Endothelial cell of umbilical vein (primary cell): ENCODE data around the gene RELL1. TPM values are rescaled to one million over a fixed set of nuclear protein-coding genes. Genes with fewer than 3 reads are reported as not detected.
A peak's percentile ranks its signal among the peaks of the same experiment; 100 is the strongest.

Experiments
- BruUV-seq: library from RNA; stranded (reverse); fragments of 400-500 nt; replicated peaks from 2 replicates; lab custom pipeline; 2021; lab: Mats Ljungman, UMichigan
- CTCF ChIA-PET: fragments of 300-600, 350-600 bp; sonication (Branson Sonifier 250); formaldehyde crosslinking; loops from one replicate; lab custom pipeline; 2021; ENCODE audit warnings: antibody characterized with exemption, inconsistent platforms; lab: Charles Lee
- POLR2A ChIA-PET: fragments of 300-600, 350-600 bp; sonication (Branson Sonifier 250); formaldehyde crosslinking; loops from one replicate; lab custom pipeline; 2021; ENCODE audit warnings: antibody characterized with exemption, inconsistent platforms; lab: Charles Lee
- DNase-seq: peaks from one replicate; pipeline ENCODE4 v3.0.0-alpha.2; 2011; ENCODE audit warnings: low read depth, low spot score
- FAIRE-seq: peaks from 2 replicates; lab custom pipeline; 2011; peaks lifted over from hg19 to GRCh38; lab: Jason Lieb, UNC
- H2AFZ ChIP-seq: 2 replicates; pipeline ENCODE4 v1.6.0; 2012; ENCODE audit warnings: low read depth, low read length, control low read depth, inconsistent platforms
- H3K27ac ChIP-seq: 2 replicates; pipeline ENCODE4 v1.5.1; 2011; ENCODE audit warnings: low read depth, mild to moderate bottlenecking, control low read depth, low read length, moderate library complexity; ENCODE audit not compliant: insufficient read depth
- H3K27me3 ChIP-seq, 2 experiments: 2 replicates each; pipeline versions ENCODE4 v1.6.0 to v1.6.1; 2011; ENCODE audit warnings: low read length in 2 of 2, mixed read lengths in 1 of 2; ENCODE audit not compliant: control insufficient read depth in 2 of 2, insufficient read depth in 2 of 2
- H3K36me3 ChIP-seq, 2 experiments: 2 replicates in 1 of 2; 3 replicates in 1 of 2; pipeline ENCODE4 v1.5.1; 2011; ENCODE audit warnings: low read length in 2 of 2, mild to moderate bottlenecking in 1 of 2, moderate library complexity in 1 of 2; ENCODE audit not compliant: control insufficient read depth in 2 of 2, insufficient read depth in 2 of 2; ENCODE audit errors: extremely low read depth in 1 of 2
- H3K4me1 ChIP-seq: 3 replicates; pipeline ENCODE4 v1.5.1; 2011; ENCODE audit warnings: mild to moderate bottlenecking, low read length; ENCODE audit not compliant: control insufficient read depth, insufficient read depth; ENCODE audit errors: extremely low read depth
- H3K4me2 ChIP-seq: 2 replicates; pipeline ENCODE4 v1.6.1; 2011; ENCODE audit warnings: low read length, control low read depth, mixed read lengths; ENCODE audit not compliant: insufficient read depth
- H3K4me3 ChIP-seq, 3 experiments: fragments of 200-600 bp in 1 of 3; sonication (generic), shearing (Covaris generic) in 1 of 3; replicated peaks in 1 of 3; 2 replicates each; pipeline ENCODE4 v1.5.1; 2011 to 2016; ENCODE audit warnings: control low read depth in 3 of 3, low read length in 3 of 3, mild to moderate bottlenecking in 2 of 3, inconsistent platforms in 1 of 3, low read depth in 1 of 3, moderate library complexity in 1 of 3; ENCODE audit not compliant: insufficient read depth in 1 of 3
- H3K79me2 ChIP-seq: 2 replicates; pipeline ENCODE4 v1.6.0; 2012; ENCODE audit warnings: low read length, inconsistent platforms; ENCODE audit not compliant: control insufficient read depth, insufficient read depth
- H3K9ac ChIP-seq: replicated peaks from 2 replicates; pipeline ENCODE3; 2011; ENCODE audit warnings: low read length, control low read depth; ENCODE audit not compliant: insufficient read depth; ENCODE audit errors: extremely low read depth
- H3K9me1 ChIP-seq: replicated peaks from 3 replicates; pipeline ENCODE4 v1.6.0; 2011; ENCODE audit warnings: mild to moderate bottlenecking, low read length; ENCODE audit not compliant: control insufficient read depth, insufficient read depth; ENCODE audit errors: extremely low read depth
- H3K9me3 ChIP-seq: replicated peaks from 2 replicates; pipeline ENCODE4 v1.5.1; 2012; ENCODE audit warnings: low read length, inconsistent platforms; ENCODE audit not compliant: control insufficient read depth, insufficient read depth
- H4K20me1 ChIP-seq: replicated peaks from 2 replicates; pipeline ENCODE3; 2011; ENCODE audit warnings: mild to moderate bottlenecking, low read length; ENCODE audit not compliant: control insufficient read depth, insufficient read depth; ENCODE audit errors: extremely low read depth
- CTCF ChIP-seq, 2 donors: IDR thresholded peaks; 1 replicate in 1 of 2; 2 replicates in 1 of 2; pipeline ENCODE4 v1.5.1; 2011; ENCODE audit warnings: low read length in 2 of 2, mild to moderate bottlenecking in 2 of 2, moderate library complexity in 2 of 2, control low read depth in 1 of 2, inconsistent platforms in 1 of 2, low read depth in 1 of 2; ENCODE audit not compliant: insufficient read depth in 1 of 2; ENCODE audit errors: extremely low read depth in 1 of 2
- EZH2 ChIP-seq: IDR thresholded peaks from 2 replicates; pipeline ENCODE4 v1.6.1; 2012; ENCODE audit warnings: borderline replicate concordance, low read depth, mild to moderate bottlenecking, moderate library complexity, low read length, inconsistent platforms; ENCODE audit not compliant: severe bottlenecking
- FOS ChIP-seq: IDR thresholded peaks from 2 replicates; pipeline ENCODE4 v1.6.1; 2011; ENCODE audit warnings: mild to moderate bottlenecking, low read length, moderate library complexity, borderline replicate concordance; ENCODE audit not compliant: insufficient read depth
- JUN ChIP-seq: IDR thresholded peaks from 2 replicates; pipeline ENCODE4 v1.6.1; 2011; ENCODE audit warnings: borderline replicate concordance, low read depth; ENCODE audit not compliant: insufficient read length, insufficient read depth
- MYC ChIP-seq: IDR thresholded peaks from one replicate; pipeline ENCODE4 v1.6.1; 2011; ENCODE audit warnings: mild to moderate bottlenecking, low read depth, low read length
- POLR2A ChIP-seq: IDR thresholded peaks from 2 replicates; pipeline ENCODE4 v1.6.1; 2012; ENCODE audit warnings: low read depth, mild to moderate bottlenecking, control low read depth, low read length
- POLR2AphosphoS5 ChIP-seq: IDR thresholded peaks from 2 replicates; pipeline ENCODE4 v1.6.1; 2012; ENCODE audit warnings: low read depth, mild to moderate bottlenecking, control low read depth, low read length, moderate library complexity; ENCODE audit not compliant: insufficient read depth
- dilution Hi-C: fragments of 300-500 bp; cut with MboI; formaldehyde crosslinking; loops from one replicate; pipeline ENCODE4 v1.15.0; 2019; ENCODE audit warnings: low sequenced_read_pairs; ENCODE audit not compliant: extremely low pct_ligation_motif_present
- intact Hi-C: fragments of 100-400 bp; cut with micrococcal nuclease; formaldehyde crosslinking; loops from one replicate; pipeline ENCODE4 v1.10.0; 2022
- polyA plus RNA-seq, 4 experiments: library from polyadenylated mRNA; depleted of rRNA in 3 of 4; stranded (reverse) in 3 of 4; unstranded in 1 of 4; fragments of >200 nt; gene quantifications; 2 replicates each; pipeline versions ENCODE4 v1.2.1 to v1.2.3, GENCODE V29; 2011 to 2012; ENCODE audit warnings: missing spikeins in 1 of 4
- total RNA-seq: library from RNA; stranded (reverse); gene quantifications from 2 replicates; pipeline ENCODE4 v1.2.3, GENCODE V29; 2021

The RELL1 gene
- total and polyA plus RNA-seq, 2 donors (not counting 3 experiments of a cell fraction or from before 2014, with no cell fraction given), result 20.8 to 91.7 TPM

GRCh38 chr4:37603711-37604110 is 82.5 kb downstream of the RELL1 start:
- no peak for TF ChIP-seq POLR2AphosphoS5
- no peak for TF ChIP-seq MYC
- intact Hi-C loops (loop anchor here (1.0 kb wide), 6 partner anchors 62 to 432 kb away; partner anchors contain the start of gene RELL1), dilution Hi-C loops (no loop called here)
- FAIRE-seq, result no peak
- no peak overlapping the region for H2AFZ ChIP-seq
- H3K27ac ChIP-seq, result no peak overlapping the region
- no peaks in the 10 kb centered on the region for H4K20me1 ChIP-seq
- H3K79me2 ChIP-seq, result no peaks in the 10 kb centered on the region
- H3K4me3 ChIP-seq, result no peak overlapping the region
- no peaks in the 10 kb centered on the region for H3K9me1 ChIP-seq
- POLR2A ChIA-PET, result interaction anchor here (2.4 kb wide), 1 partner anchor 83 kb away, joined by 7 read pairs; the partner anchor contains the start of gene RELL1
- H3K9ac ChIP-seq, result no peak overlapping the region
- no peaks in the 10 kb centered on the region for H3K27me3 ChIP-seq
- H3K4me1 ChIP-seq, result peaks cover 13% of the 10 kb centered on the region
- no peaks in the 10 kb centered on the region for H3K36me3 ChIP-seq
- DNase-seq, result no peak
- BruUV-seq, result no TSS peak
- CTCF ChIA-PET, result interaction anchor here (0.7 to 4.6 kb wide), 30 partner anchors 10 to 432 kb away, joined by 3 to 109 read pairs (median 5); partner anchors contain the start of genes PGM2 and RELL1
- H3K4me2 ChIP-seq, result no peak overlapping the region
- H3K9me3 ChIP-seq, result no peaks in the 10 kb centered on the region

GRCh38 chr4:37603070-37603468 is 83.1 kb downstream of the RELL1 start:
- DNase-seq (peak; percentile 77), FAIRE-seq (peak; percentile 83)
- H3K27me3 ChIP-seq, result no peaks in the 10 kb centered on the region
- no peak overlapping the region for H3K4me3 ChIP-seq
- H3K79me2 ChIP-seq, result no peaks in the 10 kb centered on the region
- dilution Hi-C loops (no loop called here), intact Hi-C loops (loop anchor here (1.0 kb wide), 6 partner anchors 62 to 432 kb away; partner anchors contain the start of gene RELL1)
- no peak overlapping the region for H3K27ac ChIP-seq
- peak overlapping the region; percentile 17 for H2AFZ ChIP-seq
- TF ChIP-seq POLR2A (no peak), CTCF (IDR thresholded peaks at IDR 0.05; ENCODE audit: extremely low read depth in 1 of 2, insufficient read depth in 1 of 2, low read depth in 1 of 2, low read length in 2 of 2) (peak; percentile 94 to 96), MYC (no peak), FOS (no peak), JUN (no peak), POLR2AphosphoS5 (no peak), EZH2 (no peak)
- peaks cover 13% of the 10 kb centered on the region for H3K4me1 ChIP-seq
- no peaks in the 10 kb centered on the region for H3K9me1 ChIP-seq
- no peaks in the 10 kb centered on the region for H3K9me3 ChIP-seq
- ChIA-PET CTCF (interaction anchor here (0.7 to 4.6 kb wide), 31 partner anchors 10 to 433 kb away, joined by 3 to 109 read pairs (median 5); partner anchors contain the start of genes PGM2 and RELL1), POLR2A (interaction anchor here (0.7 to 2.4 kb wide), 2 partner anchors 84 to 214 kb away, joined by 3 to 7 read pairs; partner anchors contain the start of gene RELL1)
- BruUV-seq, result no TSS peak
- H3K9ac ChIP-seq, result no peak overlapping the region
- H4K20me1 ChIP-seq, result no peaks in the 10 kb centered on the region
- no peaks in the 10 kb centered on the region for H3K36me3 ChIP-seq
- H3K4me2 ChIP-seq, result no peak overlapping the region
